ENCODE results near the gene PPP1R12A. TPM values are rescaled to one million over a fixed set of nuclear protein-coding genes. Genes with fewer than 3 reads are reported as not detected.

Gene PPP1R12A
- total RNA-seq, 6 experiments from 2014 or later, result 104 to 122 (median 113) TPM

DNA sequence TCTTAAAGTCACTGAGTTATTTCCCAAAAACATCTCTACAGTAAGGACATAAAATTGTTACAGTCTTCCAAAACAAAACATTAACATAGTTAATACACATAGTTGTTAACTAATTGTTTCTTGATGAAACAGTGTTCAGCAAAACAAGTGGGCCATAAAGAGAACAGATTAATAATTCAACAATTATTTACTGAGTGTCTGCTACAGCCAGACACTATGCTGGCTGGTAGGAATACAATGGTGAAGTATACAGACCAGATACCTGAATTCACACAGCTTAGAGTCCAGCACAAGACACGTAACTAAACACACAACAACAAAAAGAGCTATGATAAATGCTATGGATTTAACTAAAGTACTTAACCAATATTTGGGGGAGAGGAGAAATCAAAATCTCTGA is 47.0 kb downstream of the PPP1R12A start:
- TF ChIP-seq, protein P1, sequence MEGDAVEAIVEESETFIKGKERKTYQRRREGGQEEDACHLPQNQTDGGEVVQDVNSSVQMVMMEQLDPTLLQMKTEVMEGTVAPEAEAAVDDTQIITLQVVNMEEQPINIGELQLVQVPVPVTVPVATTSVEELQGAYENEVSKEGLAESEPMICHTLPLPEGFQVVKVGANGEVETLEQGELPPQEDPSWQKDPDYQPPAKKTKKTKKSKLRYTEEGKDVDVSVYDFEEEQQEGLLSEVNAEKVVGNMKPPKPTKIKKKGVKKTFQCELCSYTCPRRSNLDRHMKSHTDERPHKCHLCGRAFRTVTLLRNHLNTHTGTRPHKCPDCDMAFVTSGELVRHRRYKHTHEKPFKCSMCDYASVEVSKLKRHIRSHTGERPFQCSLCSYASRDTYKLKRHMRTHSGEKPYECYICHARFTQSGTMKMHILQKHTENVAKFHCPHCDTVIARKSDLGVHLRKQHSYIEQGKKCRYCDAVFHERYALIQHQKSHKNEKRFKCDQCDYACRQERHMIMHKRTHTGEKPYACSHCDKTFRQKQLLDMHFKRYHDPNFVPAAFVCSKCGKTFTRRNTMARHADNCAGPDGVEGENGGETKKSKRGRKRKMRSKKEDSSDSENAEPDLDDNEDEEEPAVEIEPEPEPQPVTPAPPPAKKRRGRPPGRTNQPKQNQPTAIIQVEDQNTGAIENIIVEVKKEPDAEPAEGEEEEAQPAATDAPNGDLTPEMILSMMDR (IDR thresholded peaks at IDR 0.05), result no peak
- Mint-ChIP-seq H3K4me3 (no peak overlapping the region), H3K27ac (peak overlapping the region; percentile 55), H3K9me3 (no peaks in the 10 kb centered on the region), H3K36me3 (ENCODE audit: low read depth) (peaks cover 17% of the 10 kb centered on the region; the same call in 1 of the 2 replicates), H3K4me1 (ENCODE audit: low read depth) (peaks cover 91% of the 10 kb centered on the region), H3K27me3 (ENCODE audit: insufficient read depth) (no peaks in the 10 kb centered on the region)
- DNase-seq, result no peak

DNA sequence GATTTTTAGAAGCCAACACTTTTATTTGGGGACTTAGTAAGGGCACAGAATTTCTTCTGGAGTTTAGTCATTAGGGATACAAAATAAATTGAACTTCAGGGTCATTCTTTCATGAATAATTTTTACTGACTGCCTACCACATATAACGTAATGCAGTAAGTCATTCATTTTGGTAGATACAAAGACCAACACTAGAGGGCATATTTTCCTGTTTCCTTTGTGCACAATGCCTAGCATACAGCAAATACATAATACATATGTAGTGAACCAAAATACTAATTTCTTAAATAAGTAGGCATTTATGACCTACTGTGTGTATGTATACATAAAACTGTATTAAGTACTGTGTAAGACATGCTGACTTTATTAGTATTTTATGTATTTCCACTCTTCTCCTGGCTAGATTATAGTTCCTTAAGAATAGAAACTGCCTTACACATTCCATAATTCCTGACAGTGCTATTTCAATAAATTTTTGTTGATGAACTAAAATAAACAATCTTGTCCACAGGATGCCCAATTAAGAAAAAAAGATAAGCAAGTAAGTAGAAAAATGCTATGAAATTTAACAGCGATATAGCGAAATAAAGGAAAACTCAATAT is 47.9 kb downstream of the PPP1R12A start:
- no peaks in the 10 kb centered on the region for H3K9me3 Mint-ChIP-seq
- TF ChIP-seq, protein P1 (IDR thresholded peaks at IDR 0.05), result peak; percentile 89
- peaks cover 96% of the 10 kb centered on the region for H3K4me1 Mint-ChIP-seq (ENCODE audit: low read depth)
- peak; percentile 62 for DNase-seq
- H3K4me3 Mint-ChIP-seq, result no peak overlapping the region
- peaks cover 16% of the 10 kb centered on the region for H3K36me3 Mint-ChIP-seq (ENCODE audit: low read depth)
- H3K27me3 Mint-ChIP-seq (ENCODE audit: insufficient read depth), result no peaks in the 10 kb centered on the region; the same call in 1 of the 2 replicates
- peak overlapping the region; percentile 37; the same call in 1 of the 2 replicates for H3K27ac Mint-ChIP-seq

DNA sequence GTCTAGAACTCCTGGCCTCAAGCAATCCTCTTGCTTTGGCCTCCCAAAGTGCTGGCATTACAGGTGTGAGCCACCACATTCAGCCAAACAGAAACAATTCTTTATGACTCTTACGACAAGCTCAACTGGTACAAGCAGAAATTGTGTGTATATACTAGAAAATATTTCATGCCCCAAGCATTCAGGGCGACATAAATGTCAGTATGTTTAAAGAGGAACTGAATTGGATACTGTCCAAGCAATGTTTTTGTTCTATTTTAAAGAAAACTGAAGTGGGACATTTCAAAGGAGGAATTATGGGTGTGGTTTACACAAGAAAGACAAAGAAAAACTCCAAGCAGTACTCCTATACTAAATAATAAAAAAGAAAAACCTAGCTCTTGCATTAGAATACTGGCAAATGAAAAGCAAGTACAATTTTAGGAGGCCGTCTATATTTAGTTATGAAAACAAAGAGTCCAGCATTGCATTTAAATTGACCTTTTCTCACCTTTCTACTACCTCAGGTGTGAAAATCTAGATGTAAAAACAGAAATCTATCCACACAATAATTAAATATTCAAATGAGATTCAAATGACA is 48.9 kb downstream of the PPP1R12A start:
- Mint-ChIP-seq H3K4me1 (ENCODE audit: low read depth) (peaks cover 96% of the 10 kb centered on the region), H3K27ac (peak overlapping the region; percentile 43), H3K4me3 (no peak overlapping the region; the same call in 1 of the 2 replicates), H3K9me3 (no peaks in the 10 kb centered on the region), H3K36me3 (ENCODE audit: low read depth) (peaks cover 8% of the 10 kb centered on the region), H3K27me3 (ENCODE audit: insufficient read depth) (no peaks in the 10 kb centered on the region; the same call in 1 of the 2 replicates)
- TF ChIP-seq, protein P1 (IDR thresholded peaks at IDR 0.05), result no peak
- DNase-seq, result no peak

DNA sequence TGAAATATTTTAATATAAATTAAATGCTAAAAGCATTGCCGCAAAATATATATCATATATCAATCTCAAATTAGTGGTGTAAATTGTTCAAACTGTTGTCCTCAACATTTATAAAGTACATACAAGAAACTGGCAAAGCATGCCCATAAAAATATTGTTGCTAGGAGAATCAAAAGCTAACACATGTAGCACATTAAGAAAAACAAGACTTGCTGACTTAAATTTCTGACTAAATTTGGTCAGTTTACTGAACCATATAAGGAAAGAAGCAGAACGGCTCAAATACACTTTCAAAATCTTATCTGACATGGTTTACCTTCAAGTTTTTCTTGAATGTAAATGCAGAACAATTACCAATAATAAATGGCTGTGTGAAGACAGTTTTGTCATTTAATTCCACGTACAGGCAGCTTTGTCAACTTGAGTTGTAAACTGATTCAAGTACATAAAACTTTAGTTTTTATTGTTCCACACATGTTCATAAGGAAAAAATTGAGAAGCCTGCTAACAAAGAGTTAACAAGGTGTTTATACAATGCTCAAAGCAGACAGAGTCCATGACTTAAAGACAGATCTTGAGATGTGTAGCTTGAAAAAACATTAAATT is 50.4 kb downstream of the PPP1R12A start:
- Mint-ChIP-seq H3K27me3 (ENCODE audit: insufficient read depth) (no peaks in the 10 kb centered on the region; the same call in 1 of the 2 replicates), H3K4me1 (ENCODE audit: low read depth) (peaks cover 96% of the 10 kb centered on the region), H3K36me3 (ENCODE audit: low read depth) (peaks cover 12% of the 10 kb centered on the region; the same call in 1 of the 2 replicates), H3K9me3 (no peaks in the 10 kb centered on the region), H3K4me3 (peak overlapping the region; percentile 46), H3K27ac (peak overlapping the region; percentile 49)
- TF ChIP-seq, protein P1 (IDR thresholded peaks at IDR 0.05), result no peak
- no peak for DNase-seq

DNA sequence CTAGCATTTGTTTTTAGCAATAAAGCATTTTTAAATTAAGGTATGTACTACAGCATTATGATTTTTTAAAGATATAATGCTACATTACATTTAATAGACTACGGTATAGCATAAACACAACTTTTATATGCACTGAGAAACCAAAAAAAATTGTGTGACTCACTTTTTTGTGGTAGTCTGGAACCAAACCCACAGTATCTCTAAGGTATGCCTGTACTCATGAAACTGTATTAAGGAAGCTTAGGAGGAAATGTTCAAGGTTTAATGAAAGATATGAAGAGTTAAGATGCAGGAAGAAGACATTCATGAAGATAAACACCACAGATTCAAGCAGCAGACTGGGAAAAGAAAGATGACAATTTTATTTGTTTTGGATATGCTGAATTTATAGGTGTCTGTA is 51.7 kb downstream of the PPP1R12A start:
- H3K27me3 Mint-ChIP-seq (ENCODE audit: insufficient read depth), result no peaks in the 10 kb centered on the region; the same call in 1 of the 2 replicates
- peaks cover 87% of the 10 kb centered on the region for H3K4me1 Mint-ChIP-seq (ENCODE audit: low read depth)
- peaks cover 17% of the 10 kb centered on the region for H3K36me3 Mint-ChIP-seq (ENCODE audit: low read depth)
- peak overlapping the region; percentile 68 for H3K27ac Mint-ChIP-seq
- DNase-seq, result peak; percentile 74
- peak overlapping the region; percentile 62 for H3K4me3 Mint-ChIP-seq
- no peaks in the 10 kb centered on the region for H3K9me3 Mint-ChIP-seq
- TF ChIP-seq, protein P1 (IDR thresholded peaks at IDR 0.05), result no peak

Data from HFFc6 (cell line).